Putamen (tissue), 1 donor: ENCODE data around the gene IGF2R.
"Not testable (repeated sequence)": the region's sequence is repeated elsewhere in the genome, so short reads cannot be mapped to it uniquely, and the experiment has no call there.

Experiments used
- DNase-seq: peaks from one replicate; pipeline ENCODE4 v3.0.0-alpha.2; 2016; ENCODE audit warnings: low spot score

The IGF2R gene

DNA sequence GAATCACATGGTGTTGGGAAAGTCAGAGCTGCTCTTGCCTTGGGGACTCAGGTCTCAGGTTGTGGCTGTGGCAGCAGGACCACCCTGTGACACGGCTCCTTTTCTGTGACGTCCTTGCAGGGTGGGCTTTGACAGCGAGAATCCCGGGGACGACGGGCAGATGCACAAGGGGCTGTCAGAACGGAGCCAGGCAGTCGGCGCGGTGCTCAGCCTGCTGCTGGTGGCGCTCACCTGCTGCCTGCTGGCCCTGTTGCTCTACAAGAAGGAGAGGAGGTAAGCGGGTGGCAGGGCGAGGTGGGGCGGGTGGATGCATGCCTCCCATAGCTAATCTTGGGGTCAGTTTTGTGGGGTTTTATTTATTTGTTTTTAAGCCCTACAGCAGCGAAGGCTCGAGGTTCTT is 133.5 kb downstream of the IGF2R start:
- DNase-seq: no peak

GRCh38 chr6:160102956-160103824 is 134.3 kb downstream of the IGF2R start:
- no peak for DNase-seq

GRCh38 chr6:160103825-160104100 is 134.9 kb downstream of the IGF2R start:
- no peak for DNase-seq

- DNase-seq: no peak
These were observed 136.1 kb downstream of the IGF2R start for GRCh38 chr6:160104821-160105517.

DNA sequence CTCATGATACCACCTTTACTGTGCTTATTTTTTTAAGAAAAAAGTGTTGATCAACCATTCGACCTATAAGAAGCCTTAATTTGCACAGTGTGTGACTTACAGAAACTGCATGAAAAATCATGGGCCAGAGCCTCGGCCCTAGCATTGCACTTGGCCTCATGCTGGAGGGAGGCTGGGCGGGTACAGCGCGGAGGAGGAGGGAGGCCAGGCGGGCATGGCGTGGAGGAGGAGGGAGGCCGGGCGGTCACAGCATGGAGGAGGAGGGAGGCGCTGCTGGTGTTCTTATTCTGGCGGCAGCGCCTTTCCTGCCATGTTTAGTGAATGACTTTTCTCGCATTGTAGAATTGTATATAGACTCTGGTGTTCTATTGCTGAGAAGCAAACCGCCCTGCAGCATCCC is 137.1 kb downstream of the IGF2R start:
- DNase-seq: no peak

DNA sequence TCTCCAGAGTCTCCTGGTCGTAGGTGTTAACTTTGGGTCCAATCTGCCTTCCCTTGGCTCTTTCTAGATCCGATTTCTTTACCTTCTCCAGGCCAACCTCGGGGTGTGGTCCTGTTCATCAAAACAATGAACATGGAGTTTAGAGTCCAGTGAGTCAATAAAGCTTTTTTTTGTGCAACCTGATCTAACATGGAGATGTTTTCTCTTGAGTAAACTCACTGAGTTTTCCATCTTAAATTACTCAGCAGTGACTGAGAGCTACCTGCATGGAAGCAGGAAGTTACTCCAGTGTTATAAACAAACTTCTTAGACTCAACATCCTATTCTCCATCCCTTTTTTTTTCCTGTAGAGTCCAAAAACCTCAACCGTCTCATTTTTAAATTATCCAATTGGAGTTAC is 137.8 kb downstream of the IGF2R start:
- no peak for DNase-seq

- DNase-seq: no peak
These were observed 139.2 kb downstream of the IGF2R start for GRCh38 chr6:160108077-160108476.

- DNase-seq: no peak
These were observed 141.8 kb downstream of the IGF2R start for GRCh38 chr6:160110586-160111123.

GRCh38 chr6:160111806-160112205 is 142.9 kb downstream of the IGF2R start:
- DNase-seq: no peak

GRCh38 chr6:160112628-160113299 is 143.9 kb downstream of the IGF2R start:
- no peak for DNase-seq

DNA sequence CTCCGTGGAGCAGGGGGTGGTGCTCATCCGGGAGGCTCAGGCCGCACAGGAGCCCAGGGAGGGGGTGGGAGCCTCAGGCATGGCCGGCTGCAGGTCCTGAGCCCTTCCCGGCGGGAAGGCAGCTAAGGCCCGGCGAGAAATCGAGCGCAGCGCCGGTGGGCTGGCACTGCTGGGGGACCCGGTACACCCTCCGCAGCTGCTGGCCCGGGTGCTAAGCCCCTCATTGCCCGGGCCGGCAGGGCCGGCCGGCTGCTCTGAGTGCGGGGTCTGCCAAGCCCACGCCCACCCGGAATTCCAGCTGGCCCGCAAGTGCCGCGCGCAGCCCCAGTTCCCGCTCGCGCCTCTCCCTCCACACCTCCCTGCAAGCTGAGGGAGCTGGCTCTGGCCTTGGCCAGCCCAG is 145.7 kb downstream of the IGF2R start:
- DNase-seq: not testable (repeated sequence)

GRCh38 chr6:160115421-160115820 is 146.5 kb downstream of the IGF2R start:
- no peak for DNase-seq

- DNase-seq: no peak
These were observed 147.5 kb downstream of the IGF2R start for GRCh38 chr6:160116411-160116810.

DNA sequence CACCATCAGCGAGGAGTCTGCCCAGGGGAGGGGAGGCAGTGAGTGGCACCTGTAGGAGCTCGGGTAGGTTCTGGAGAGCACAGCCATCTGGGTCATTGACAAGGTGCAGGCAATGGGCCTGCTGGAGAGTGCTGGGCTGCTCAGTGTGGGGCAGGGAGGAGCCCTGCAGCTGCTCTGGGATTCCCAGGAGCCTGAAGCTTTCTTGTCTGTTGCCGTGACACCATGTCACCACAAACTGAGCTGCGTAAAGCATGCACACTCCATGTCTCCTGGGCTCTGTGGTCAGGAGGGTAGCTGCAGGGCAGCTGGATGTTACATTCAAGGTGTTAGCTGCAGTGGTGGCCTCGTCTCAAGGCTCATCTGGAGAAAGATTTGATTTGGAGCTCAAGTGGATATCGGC is 148.3 kb downstream of the IGF2R start:
- DNase-seq: no peak

- DNase-seq: no peak
These were observed 149.8 kb downstream of the IGF2R start for GRCh38 chr6:160118620-160119229.

GRCh38 chr6:160120087-160120486 is 151.2 kb downstream of the IGF2R start:
- no peak for DNase-seq

DNA sequence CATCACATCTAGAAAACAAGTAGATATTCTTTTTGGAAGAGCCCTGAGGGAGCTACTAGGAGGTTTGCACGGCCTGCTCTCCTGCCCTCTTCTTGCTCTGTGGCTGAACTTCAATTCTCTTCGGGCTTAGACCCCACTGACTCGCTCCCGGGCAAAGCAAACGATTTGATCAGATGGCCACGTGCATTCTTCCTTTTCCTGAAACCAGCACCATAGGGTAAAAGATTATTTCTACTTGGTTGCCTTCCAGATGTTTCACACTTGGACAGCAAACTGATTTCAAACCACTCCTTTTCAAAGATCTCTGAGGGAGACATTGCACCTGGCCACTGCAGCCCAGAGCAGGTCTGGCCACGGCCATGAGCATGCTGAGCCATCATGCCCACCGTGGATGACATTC is 152.7 kb downstream of the IGF2R start, which contains the start of gene SLC22A1:
Gene SLC22A1 (plus strand): TSS at position 258 of the 400 bp plus-strand sequence. CDS start 121 bp downstream, at position 379.
- no peak for DNase-seq

- no peak for DNase-seq
These were observed 153.1 kb downstream of the IGF2R start for GRCh38 chr6:160121981-160122380.

DNA sequence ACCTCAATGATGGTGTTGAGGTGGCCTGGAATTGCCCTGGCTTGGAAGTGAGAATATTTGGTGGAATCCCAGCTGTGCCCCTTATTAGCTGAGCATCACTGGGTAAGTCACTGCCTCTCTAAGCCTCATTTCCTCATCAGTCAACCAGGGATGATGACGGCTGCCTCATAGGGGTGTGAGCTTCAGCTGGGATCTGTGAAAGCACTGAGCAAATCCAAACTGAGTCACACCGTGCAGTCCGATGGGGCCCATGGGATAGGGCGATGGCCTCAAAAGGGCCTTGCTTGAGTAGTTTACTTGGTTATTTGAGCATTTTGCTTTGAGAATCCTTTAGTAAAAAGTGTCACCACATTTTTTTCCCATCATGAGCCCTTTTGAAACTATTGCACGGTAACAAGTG is 153.9 kb downstream of the IGF2R start:
- DNase-seq: no peak

DNA sequence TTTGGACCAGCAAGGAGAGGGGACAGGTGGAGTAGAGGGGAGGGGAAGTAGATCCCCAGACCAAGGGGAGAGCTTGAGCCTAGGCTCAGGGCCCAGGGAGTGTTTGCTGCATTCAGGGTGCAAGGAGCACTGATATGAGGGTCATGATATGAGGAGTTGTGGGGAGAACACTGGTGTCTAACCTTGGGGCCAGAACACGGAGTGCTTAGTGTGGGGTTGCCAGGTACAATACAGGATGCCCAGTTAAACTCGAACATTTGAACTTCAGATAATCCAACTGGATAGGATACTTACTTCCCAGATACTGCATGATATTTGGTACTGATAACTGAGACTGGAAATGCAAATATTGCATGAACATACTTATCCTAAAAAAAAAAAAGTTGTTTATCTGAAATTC is 155.1 kb downstream of the IGF2R start:
- DNase-seq: no peak

DNA sequence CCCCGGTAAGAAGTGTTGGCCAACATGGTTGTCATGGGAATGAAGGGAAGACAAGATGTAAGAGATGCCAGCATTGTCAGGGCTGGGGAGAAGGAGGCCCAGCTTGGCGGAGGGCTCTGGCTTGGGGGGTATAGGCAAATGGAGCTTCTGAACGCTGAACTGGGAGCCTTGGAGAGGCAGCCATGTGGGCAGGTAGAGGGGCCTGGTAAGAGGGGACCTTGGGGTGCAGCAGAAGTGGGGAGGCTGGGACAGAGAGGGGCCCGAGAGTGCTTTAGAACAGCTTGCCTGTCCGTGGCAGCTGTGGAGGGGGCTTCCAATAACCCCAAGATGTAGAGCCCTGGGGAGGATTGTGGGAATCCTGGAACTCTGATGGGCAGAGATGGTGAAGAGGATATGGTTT is 155.7 kb downstream of the IGF2R start:
- no peak for DNase-seq

GRCh38 chr6:160125105-160125504 is 156.2 kb downstream of the IGF2R start:
- DNase-seq: not testable (repeated sequence)
